Lower leg skin (tissue), 3 donors: ENCODE results near the gene DNAJC18.

Experiments used
- POLR2A ChIP-seq, 2 donors: fragments of 450-650 bp; IDR thresholded peaks; one replicate each; pipeline ENCODE4 v1.6.1; 2016 to 2017; ENCODE audit warnings: antibody characterized with exemption in 2 of 2, mild to moderate bottlenecking in 1 of 2, moderate library complexity in 1 of 2
- TF ChIP-seq, protein P1 (sequence below), 3 donors: fragments of 450-650 bp; IDR thresholded peaks; one replicate each; pipeline ENCODE4 v1.5.1; 2016; ENCODE audit warnings: antibody characterized with exemption in 3 of 3, mild to moderate bottlenecking in 3 of 3, moderate library complexity in 2 of 3

DNA sequence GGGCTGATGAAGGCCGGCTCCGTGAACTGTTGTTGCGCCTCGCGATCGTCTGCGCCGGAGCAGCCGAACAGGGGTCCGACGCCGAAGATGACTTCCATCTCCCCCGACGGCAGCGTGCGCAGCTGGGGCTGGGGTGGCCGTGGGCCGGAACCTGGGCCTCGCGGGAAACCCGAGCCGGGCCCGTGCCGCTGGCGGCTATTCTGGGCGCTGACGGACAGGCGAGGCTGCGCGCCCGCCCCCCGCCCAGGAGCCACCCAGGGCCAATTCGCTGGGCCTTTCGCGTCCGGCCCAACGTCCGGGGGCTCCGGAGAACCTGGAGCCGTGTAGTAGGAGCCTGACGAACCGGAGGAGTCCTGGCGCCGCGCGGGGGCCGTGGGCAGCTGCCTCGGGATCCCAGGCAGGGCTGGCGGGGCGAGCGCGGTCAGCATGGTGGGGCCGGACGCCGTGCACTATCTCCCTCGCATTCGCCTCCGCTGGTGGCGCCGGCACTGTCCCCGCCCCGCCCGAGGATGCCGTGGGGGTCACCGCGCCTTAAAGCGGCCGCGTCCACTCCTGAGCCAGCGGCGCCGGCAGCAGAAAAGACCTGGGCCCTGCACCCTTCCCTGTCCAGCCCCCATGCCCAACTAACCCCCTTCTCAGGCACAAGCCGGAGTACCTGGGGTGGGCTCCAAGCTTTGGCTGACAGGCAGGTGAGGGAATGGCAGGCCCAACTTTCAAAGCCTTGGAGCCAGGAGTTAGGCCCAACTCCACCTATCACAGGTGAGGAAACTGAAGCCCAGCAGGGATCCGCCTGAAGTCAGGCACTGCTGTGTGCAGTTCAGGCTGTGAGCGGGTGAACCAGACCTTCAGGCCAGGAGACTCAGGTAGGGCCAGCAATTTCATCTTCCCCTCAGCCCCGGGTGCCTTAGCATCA lies 44.4 kb downstream of the DNAJC18 start, which contains the start of gene PROB1:
- TF ChIP-seq, protein P1, sequence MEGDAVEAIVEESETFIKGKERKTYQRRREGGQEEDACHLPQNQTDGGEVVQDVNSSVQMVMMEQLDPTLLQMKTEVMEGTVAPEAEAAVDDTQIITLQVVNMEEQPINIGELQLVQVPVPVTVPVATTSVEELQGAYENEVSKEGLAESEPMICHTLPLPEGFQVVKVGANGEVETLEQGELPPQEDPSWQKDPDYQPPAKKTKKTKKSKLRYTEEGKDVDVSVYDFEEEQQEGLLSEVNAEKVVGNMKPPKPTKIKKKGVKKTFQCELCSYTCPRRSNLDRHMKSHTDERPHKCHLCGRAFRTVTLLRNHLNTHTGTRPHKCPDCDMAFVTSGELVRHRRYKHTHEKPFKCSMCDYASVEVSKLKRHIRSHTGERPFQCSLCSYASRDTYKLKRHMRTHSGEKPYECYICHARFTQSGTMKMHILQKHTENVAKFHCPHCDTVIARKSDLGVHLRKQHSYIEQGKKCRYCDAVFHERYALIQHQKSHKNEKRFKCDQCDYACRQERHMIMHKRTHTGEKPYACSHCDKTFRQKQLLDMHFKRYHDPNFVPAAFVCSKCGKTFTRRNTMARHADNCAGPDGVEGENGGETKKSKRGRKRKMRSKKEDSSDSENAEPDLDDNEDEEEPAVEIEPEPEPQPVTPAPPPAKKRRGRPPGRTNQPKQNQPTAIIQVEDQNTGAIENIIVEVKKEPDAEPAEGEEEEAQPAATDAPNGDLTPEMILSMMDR (IDR thresholded peaks at IDR 0.05): no peak
- TF ChIP-seq POLR2A (IDR thresholded peaks at IDR 0.05): no peak
